H1 (cell line): Measurements from ENCODE around the gene DHCR7. TPM values are rescaled to one million over a fixed set of nuclear protein-coding genes. Genes with fewer than 3 reads are reported as not detected.

ENCODE experiments used
- FOSL1 ChIP-seq: IDR thresholded peaks from 2 replicates; pipeline ENCODE4 v1.6.1; 2011; ENCODE audit warnings: mild to moderate bottlenecking, low read depth, low read length, moderate library complexity; ENCODE audit not compliant: insufficient read depth
- KDM4A ChIP-seq: IDR thresholded peaks from one replicate; pipeline ENCODE4 v1.7.1; 2012; ENCODE audit warnings: low read depth, mild to moderate bottlenecking, moderate library complexity, low read length, inconsistent platforms; ENCODE audit not compliant: severe bottlenecking
- MAX ChIP-seq: IDR thresholded peaks from 2 replicates; pipeline ENCODE4 v1.6.1; 2012; ENCODE audit warnings: inconsistent platforms
- USF2 ChIP-seq: IDR thresholded peaks from 2 replicates; pipeline ENCODE4 v1.6.1; 2011; ENCODE audit warnings: low read length, improper control_type of control experiment
- polyA plus RNA-seq, 7 experiments: library from polyadenylated mRNA; depleted of rRNA in 3 of 7; stranded (reverse) in 5 of 7; unstranded in 2 of 7; fragments of >200 nt in 5 of 7; fragments of 200-250 nt in 2 of 7; gene quantifications; 1 replicate in 5 of 7; 2 replicates in 1 of 7; 4 replicates in 1 of 7; pipeline versions ENCODE4 v1.2.1 to v1.2.3, GENCODE V29; 2011 to 2013; ENCODE audit warnings: missing spikeins in 2 of 7, mixed read lengths in 2 of 7
- total RNA-seq: library from RNA; stranded (reverse); fragmentation: NEBNext Ultra II Directional; extraction: Animal tissue kit (Norgen Biotek cat#: 25700); gene quantifications from 2 replicates; pipeline ENCODE4 v1.2.1, GENCODE V29; 2021

DHCR7 gene
- total and polyA plus RNA-seq, 2 of the 8 experiments (the other 6 are each of a cell fraction or from before 2014, with no cell fraction given): 144 to 157 TPM

DNA sequence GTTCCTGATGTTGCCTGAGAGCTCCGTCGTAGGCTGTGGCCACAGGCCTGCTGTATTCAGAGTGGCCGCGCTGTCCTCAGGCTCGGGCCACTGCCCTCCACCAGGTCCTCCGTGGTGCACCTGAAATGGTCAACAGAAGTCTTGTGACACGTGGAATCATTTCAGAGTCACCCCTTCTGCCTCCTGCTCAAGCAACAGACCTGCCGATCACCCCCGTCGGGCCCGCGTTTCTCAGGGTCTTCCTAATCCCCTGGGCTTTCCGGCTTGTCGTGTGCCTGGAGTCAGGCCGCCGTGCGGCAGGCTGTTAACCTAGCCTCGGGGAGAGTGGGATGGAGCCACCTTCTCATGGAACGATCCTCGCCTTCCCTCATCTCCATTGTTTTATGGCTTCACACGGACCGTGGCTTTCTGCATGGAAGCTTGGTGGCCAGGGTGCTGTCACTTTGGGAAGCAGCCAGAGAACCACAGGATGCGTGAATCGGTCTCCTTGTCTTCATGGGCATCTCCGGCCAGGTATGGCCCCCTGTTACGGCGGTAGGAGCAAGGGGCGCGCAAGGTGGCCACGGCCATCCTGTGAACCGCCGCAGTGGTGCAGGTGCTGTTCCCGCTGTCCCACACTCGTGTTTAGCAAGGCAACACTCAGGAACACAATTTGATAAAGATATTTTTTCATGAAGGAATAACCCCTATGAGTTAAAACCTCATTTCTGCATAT is 28.9 kb upstream of the DHCR7 start (continued):
- TF ChIP-seq KDM4A: no peak
- TF ChIP-seq MAX: no peak
- TF ChIP-seq USF2: no peak
- no peak for TF ChIP-seq FOSL1
- TF ChIP-seq, all 59 proteins: peak for 0
